ENCODE measurements around the gene HMCN1.

Gene HMCN1

GRCh38 chr1:186139701-186140100 is 405.5 kb downstream of the HMCN1 start:
- Histone ChIP-seq H2AK5ac (ENCODE audit: low read length) (no peak overlapping the region), H4K91ac (ENCODE audit: low read depth, low read length) (no peak overlapping the region), H3K14ac (ENCODE audit: low read length) (no peak overlapping the region), H3K36me3 (ENCODE audit: control insufficient read depth in 1 of 2, insufficient read depth in 2 of 2, low read length in 2 of 2) (no peaks in the 10 kb centered on the region), H3K27ac (ENCODE audit: low read depth, low read length) (no peak overlapping the region), H3K4me1 (ENCODE audit: control insufficient read depth in 1 of 2, insufficient read depth in 2 of 2, low read length in 2 of 2) (no peaks in the 10 kb centered on the region), H3K9ac (ENCODE audit: low read length) (no peak overlapping the region), H3K79me1 (ENCODE audit: low read length) (no peaks in the 10 kb centered on the region), H2BK120ac (ENCODE audit: insufficient read depth, low read length, poor library complexity) (no peak overlapping the region), H4K8ac (ENCODE audit: low read depth, low read length) (no peak overlapping the region), H2BK5ac (ENCODE audit: low read depth, low read length, poor library complexity) (no peak overlapping the region), H3K4me3 (ENCODE audit: low read depth, low read length) (no peak overlapping the region), H4K12ac (ENCODE audit: low read depth, low read length) (no peak overlapping the region), H3K9me3 (ENCODE audit: insufficient read depth, low read depth, low read length) (no peaks in the 10 kb centered on the region), H3K4ac (ENCODE audit: low read depth, low read length) (no peak overlapping the region), H3K4me2 (ENCODE audit: low read length) (no peak overlapping the region), H3K18ac (ENCODE audit: low read length) (no peak overlapping the region), H3K27me3 (ENCODE audit: insufficient read depth, low read length) (no peaks in the 10 kb centered on the region), H2BK12ac (ENCODE audit: low read length) (no peak overlapping the region), H3K79me2 (ENCODE audit: control insufficient read depth, insufficient read depth, low read length, poor library complexity) (no peaks in the 10 kb centered on the region), H3K23ac (ENCODE audit: low read length) (no peak overlapping the region), H2AFZ (ENCODE audit: insufficient read depth, low read length, poor library complexity) (no peak overlapping the region)
- WGBS (ENCODE audit: extremely low coverage, insufficient coverage, insufficient read length) = no CpG with 5 or more reads among the region's 3 CpGs
- no peak for DNase-seq

- no peak overlapping the region for H2BK12ac ChIP-seq (ENCODE audit: low read length)
- H2BK120ac ChIP-seq (ENCODE audit: insufficient read depth, low read length, poor library complexity) = no peak overlapping the region
- no peaks in the 10 kb centered on the region for H3K27me3 ChIP-seq (ENCODE audit: insufficient read depth, low read length)
- WGBS (ENCODE audit: extremely low coverage, insufficient coverage, insufficient read length) = no CpG with 5 or more reads among the region's 1 CpG
- no peak overlapping the region for H4K91ac ChIP-seq (ENCODE audit: low read depth, low read length)
- H3K23ac ChIP-seq (ENCODE audit: low read length) = no peak overlapping the region
- no peak overlapping the region for H4K12ac ChIP-seq (ENCODE audit: low read depth, low read length)
- no peak overlapping the region for H2AFZ ChIP-seq (ENCODE audit: insufficient read depth, low read length, poor library complexity)
- no peak overlapping the region for H2BK5ac ChIP-seq (ENCODE audit: low read depth, low read length, poor library complexity)
- H3K4ac ChIP-seq (ENCODE audit: low read depth, low read length) = no peak overlapping the region
- H3K36me3 ChIP-seq (ENCODE audit: control insufficient read depth in 1 of 2, insufficient read depth in 2 of 2, low read length in 2 of 2) = no peaks in the 10 kb centered on the region
- no peak overlapping the region for H4K8ac ChIP-seq (ENCODE audit: low read depth, low read length)
- H3K4me3 ChIP-seq (ENCODE audit: low read depth, low read length) = no peak overlapping the region
- no peaks in the 10 kb centered on the region for H3K79me2 ChIP-seq (ENCODE audit: control insufficient read depth, insufficient read depth, low read length, poor library complexity)
- H3K27ac ChIP-seq (ENCODE audit: low read depth, low read length) = no peak overlapping the region
- no peak overlapping the region for H3K9ac ChIP-seq (ENCODE audit: low read length)
- H3K18ac ChIP-seq (ENCODE audit: low read length) = no peak overlapping the region
- no peak overlapping the region for H2AK5ac ChIP-seq (ENCODE audit: low read length)
- H3K4me2 ChIP-seq (ENCODE audit: low read length) = no peak overlapping the region
- H3K14ac ChIP-seq (ENCODE audit: low read length) = no peak overlapping the region
- H3K9me3 ChIP-seq (ENCODE audit: insufficient read depth, low read depth, low read length) = no peaks in the 10 kb centered on the region
- no peak for DNase-seq
- H3K79me1 ChIP-seq (ENCODE audit: low read length) = no peaks in the 10 kb centered on the region
- H3K4me1 ChIP-seq (ENCODE audit: control insufficient read depth in 1 of 2, insufficient read depth in 2 of 2, low read length in 2 of 2) = no peaks in the 10 kb centered on the region
These were observed 408.0 kb downstream of the HMCN1 start for GRCh38 chr1:186142159-186142558.

- Histone ChIP-seq H3K27ac (ENCODE audit: low read depth, low read length) (no peak overlapping the region), H4K8ac (ENCODE audit: low read depth, low read length) (no peak overlapping the region), H3K79me1 (ENCODE audit: low read length) (no peaks in the 10 kb centered on the region), H3K4me2 (ENCODE audit: low read length) (no peak overlapping the region), H3K4me1 (ENCODE audit: control insufficient read depth in 1 of 2, insufficient read depth in 2 of 2, low read length in 2 of 2) (no peaks in the 10 kb centered on the region), H3K23ac (ENCODE audit: low read length) (no peak overlapping the region), H3K27me3 (ENCODE audit: insufficient read depth, low read length) (no peaks in the 10 kb centered on the region), H2BK120ac (ENCODE audit: insufficient read depth, low read length, poor library complexity) (no peak overlapping the region), H3K79me2 (ENCODE audit: control insufficient read depth, insufficient read depth, low read length, poor library complexity) (no peaks in the 10 kb centered on the region), H2AK5ac (ENCODE audit: low read length) (no peak overlapping the region), H3K14ac (ENCODE audit: low read length) (no peak overlapping the region), H3K9me3 (ENCODE audit: insufficient read depth, low read depth, low read length) (no peaks in the 10 kb centered on the region), H4K91ac (ENCODE audit: low read depth, low read length) (no peak overlapping the region), H3K4ac (ENCODE audit: low read depth, low read length) (no peak overlapping the region), H2BK12ac (ENCODE audit: low read length) (no peak overlapping the region), H3K36me3 (ENCODE audit: control insufficient read depth in 1 of 2, insufficient read depth in 2 of 2, low read length in 2 of 2) (no peaks in the 10 kb centered on the region), H2AFZ (ENCODE audit: insufficient read depth, low read length, poor library complexity) (no peak overlapping the region), H4K12ac (ENCODE audit: low read depth, low read length) (no peak overlapping the region), H3K4me3 (ENCODE audit: low read depth, low read length) (no peak overlapping the region), H3K9ac (ENCODE audit: low read length) (no peak overlapping the region), H3K18ac (ENCODE audit: low read length) (no peak overlapping the region), H2BK5ac (ENCODE audit: low read depth, low read length, poor library complexity) (no peak overlapping the region)
- no peak for DNase-seq
These were observed 408.7 kb downstream of the HMCN1 start for GRCh38 chr1:186142916-186143315.

- Histone ChIP-seq H3K79me2 (ENCODE audit: control insufficient read depth, insufficient read depth, low read length, poor library complexity) (no peaks in the 10 kb centered on the region), H4K91ac (ENCODE audit: low read depth, low read length) (no peak overlapping the region), H3K4me1 (ENCODE audit: control insufficient read depth in 1 of 2, insufficient read depth in 2 of 2, low read length in 2 of 2) (no peaks in the 10 kb centered on the region), H4K12ac (ENCODE audit: low read depth, low read length) (no peak overlapping the region), H3K9ac (ENCODE audit: low read length) (no peak overlapping the region), H3K27ac (ENCODE audit: low read depth, low read length) (no peak overlapping the region), H2BK5ac (ENCODE audit: low read depth, low read length, poor library complexity) (no peak overlapping the region), H3K36me3 (ENCODE audit: control insufficient read depth in 1 of 2, insufficient read depth in 2 of 2, low read length in 2 of 2) (no peaks in the 10 kb centered on the region), H2BK12ac (ENCODE audit: low read length) (no peak overlapping the region), H3K4me3 (ENCODE audit: low read depth, low read length) (no peak overlapping the region), H2AFZ (ENCODE audit: insufficient read depth, low read length, poor library complexity) (no peak overlapping the region), H3K18ac (ENCODE audit: low read length) (no peak overlapping the region), H2AK5ac (ENCODE audit: low read length) (no peak overlapping the region), H3K9me3 (ENCODE audit: insufficient read depth, low read depth, low read length) (no peaks in the 10 kb centered on the region), H3K79me1 (ENCODE audit: low read length) (no peaks in the 10 kb centered on the region), H3K27me3 (ENCODE audit: insufficient read depth, low read length) (no peaks in the 10 kb centered on the region), H3K4ac (ENCODE audit: low read depth, low read length) (no peak overlapping the region), H3K23ac (ENCODE audit: low read length) (no peak overlapping the region), H2BK120ac (ENCODE audit: insufficient read depth, low read length, poor library complexity) (no peak overlapping the region), H3K14ac (ENCODE audit: low read length) (no peak overlapping the region), H4K8ac (ENCODE audit: low read depth, low read length) (no peak overlapping the region), H3K4me2 (ENCODE audit: low read length) (no peak overlapping the region)
- no peak for DNase-seq
These were observed 409.3 kb downstream of the HMCN1 start for GRCh38 chr1:186143481-186143880.

- Histone ChIP-seq H3K4me1 (ENCODE audit: control insufficient read depth in 1 of 2, insufficient read depth in 2 of 2, low read length in 2 of 2) (no peaks in the 10 kb centered on the region), H3K4me2 (ENCODE audit: low read length) (no peak overlapping the region), H2AFZ (ENCODE audit: insufficient read depth, low read length, poor library complexity) (no peak overlapping the region), H3K4ac (ENCODE audit: low read depth, low read length) (no peak overlapping the region), H4K8ac (ENCODE audit: low read depth, low read length) (no peak overlapping the region), H3K27me3 (ENCODE audit: insufficient read depth, low read length) (no peaks in the 10 kb centered on the region), H3K27ac (ENCODE audit: low read depth, low read length) (no peak overlapping the region), H3K79me2 (ENCODE audit: control insufficient read depth, insufficient read depth, low read length, poor library complexity) (no peaks in the 10 kb centered on the region), H4K91ac (ENCODE audit: low read depth, low read length) (no peak overlapping the region), H2AK5ac (ENCODE audit: low read length) (no peak overlapping the region), H3K9me3 (ENCODE audit: insufficient read depth, low read depth, low read length) (no peaks in the 10 kb centered on the region), H2BK120ac (ENCODE audit: insufficient read depth, low read length, poor library complexity) (no peak overlapping the region), H4K12ac (ENCODE audit: low read depth, low read length) (no peak overlapping the region), H3K4me3 (ENCODE audit: low read depth, low read length) (no peak overlapping the region), H3K23ac (ENCODE audit: low read length) (no peak overlapping the region), H2BK5ac (ENCODE audit: low read depth, low read length, poor library complexity) (no peak overlapping the region), H3K14ac (ENCODE audit: low read length) (no peak overlapping the region), H3K9ac (ENCODE audit: low read length) (no peak overlapping the region), H2BK12ac (ENCODE audit: low read length) (no peak overlapping the region), H3K79me1 (ENCODE audit: low read length) (no peaks in the 10 kb centered on the region), H3K36me3 (ENCODE audit: control insufficient read depth in 1 of 2, insufficient read depth in 2 of 2, low read length in 2 of 2) (no peaks in the 10 kb centered on the region), H3K18ac (ENCODE audit: low read length) (no peak overlapping the region)
- DNase-seq = no peak
- WGBS (ENCODE audit: extremely low coverage, insufficient coverage, insufficient read length) = no CpG with 5 or more reads among the region's 5 CpGs
These were observed 410.3 kb downstream of the HMCN1 start for GRCh38 chr1:186144505-186144904.

All from trophoblast cell (in vitro differentiated cells and primary cell).